HG03342 (cell line): ENCODE results near the gene NAV2.

Experiments
- ATAC-seq: cut with Tn5 transposase; IDR thresholded peaks from one replicate; pipeline ENCODE4 v1.9.1; 2021; ENCODE audit warnings: mild to moderate bottlenecking, moderate library complexity; ENCODE audit not compliant: unreplicated experiment

Gene NAV2

GRCh38 chr11:19712281-19713195 is at the start of gene NAV2:
Gene NAV2, plus strand, starts transcription at chr11:19712837. Its CDS starts 859 bp downstream, at chr11:19713696.
- ATAC-seq = peak; percentile 98

GRCh38 chr11:19663206-19663605 is 49.4 kb upstream of the NAV2 start:
- ATAC-seq = no peak

- ATAC-seq = no peak
Observed at GRCh38 chr11:19664886-19665548, 47.6 kb upstream of the NAV2 start.

GRCh38 chr11:19666951-19667350 is 45.7 kb upstream of the NAV2 start:
- ATAC-seq = no peak

GRCh38 chr11:19669511-19669910 is 43.1 kb upstream of the NAV2 start:
- no peak for ATAC-seq

GRCh38 chr11:19670030-19670791 is 42.4 kb upstream of the NAV2 start:
- ATAC-seq = no peak

- ATAC-seq = no peak
Observed at GRCh38 chr11:19672586-19673206, 39.9 kb upstream of the NAV2 start.

GRCh38 chr11:19673924-19674729 is 38.5 kb upstream of the NAV2 start:
- no peak for ATAC-seq

GRCh38 chr11:19674836-19675235 is 37.8 kb upstream of the NAV2 start:
- no peak for ATAC-seq

- ATAC-seq = no peak
Observed at GRCh38 chr11:19675397-19675796, 37.2 kb upstream of the NAV2 start.

- ATAC-seq = no peak
Observed at GRCh38 chr11:19676475-19677380, 35.9 kb upstream of the NAV2 start.

- ATAC-seq = no peak
Observed at GRCh38 chr11:19677381-19678080, 35.1 kb upstream of the NAV2 start.

- no peak for ATAC-seq
Observed at GRCh38 chr11:19679952-19680828, 32.4 kb upstream of the NAV2 start.

GRCh38 chr11:19680829-19681368 is 31.7 kb upstream of the NAV2 start:
- no peak for ATAC-seq

- ATAC-seq = no peak
Observed at GRCh38 chr11:19683141-19683805, 29.4 kb upstream of the NAV2 start.

GRCh38 chr11:19683862-19684491 is 28.7 kb upstream of the NAV2 start:
- ATAC-seq = no peak
